NCI-H187 (cell line): ENCODE results near the gene PIK3CB.
"Not testable (repeated sequence)": the region's sequence is repeated elsewhere in the genome, so short reads cannot be mapped to it uniquely, and the experiment has no call there.

Source experiments
- DNase-seq, 2 experiments: peaks; one replicate each; lab custom pipeline; 2025; lab: John Stamatoyannopoulos, UW

PIK3CB gene

DNA sequence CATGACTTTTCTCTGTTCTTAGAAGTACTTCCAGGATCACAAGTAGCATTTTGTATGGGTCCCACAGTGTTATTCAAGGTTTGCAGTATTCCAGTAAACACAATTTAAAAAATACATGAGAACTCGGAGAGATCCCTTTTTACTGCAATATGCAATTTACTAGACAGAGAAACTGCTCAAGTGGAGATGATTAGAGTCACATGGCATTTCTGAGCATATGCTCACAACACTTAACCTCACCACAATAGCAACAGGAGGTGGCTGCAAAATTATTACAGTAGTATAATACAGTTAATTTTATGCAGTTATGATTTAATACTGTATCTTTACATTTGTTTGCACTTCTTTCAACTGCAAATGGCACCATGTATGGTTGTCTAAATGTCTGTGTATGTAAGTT lies 87.5 kb downstream of the PIK3CB start:
- DNase-seq, result no peak

DNA sequence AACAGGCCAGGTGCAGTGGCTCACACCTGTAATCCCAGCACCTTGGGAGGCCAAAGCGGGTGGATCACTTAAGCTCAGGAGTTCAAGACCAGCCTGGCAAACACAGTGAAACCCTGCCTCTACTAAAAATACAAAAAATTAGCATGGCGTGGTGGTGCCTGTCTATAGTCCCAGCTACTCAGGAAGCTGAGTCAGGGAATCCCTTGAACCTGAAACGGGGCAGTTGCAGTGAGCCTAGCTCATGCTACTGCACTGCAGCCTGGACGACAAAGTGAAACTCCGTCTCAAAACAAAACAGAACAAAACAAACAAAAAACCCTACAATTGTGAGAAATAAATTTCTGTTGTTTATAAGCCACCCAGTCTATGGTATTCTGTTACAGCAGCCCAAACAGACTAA lies 94.7 kb downstream of the PIK3CB start:
- no peak for DNase-seq

DNA sequence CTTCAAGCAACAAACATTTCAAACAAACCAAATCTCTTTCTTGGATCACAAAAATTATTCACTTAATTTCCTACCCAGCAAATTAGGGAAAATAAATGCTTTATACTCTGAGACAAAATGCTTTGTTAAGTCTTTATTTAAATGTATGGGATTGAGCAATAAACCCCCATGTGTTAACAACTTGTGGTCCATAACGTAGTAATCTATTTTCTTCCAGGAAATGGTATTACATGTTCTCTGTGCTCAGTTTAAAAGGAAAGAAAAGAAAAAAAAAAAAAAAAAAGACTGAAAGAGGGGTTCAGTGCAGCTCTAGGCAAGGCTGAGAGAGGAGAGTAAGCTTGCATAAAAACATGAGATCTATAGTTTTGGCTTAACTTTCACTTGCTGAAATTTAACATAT lies 102.3 kb downstream of the PIK3CB start:
- DNase-seq, result no peak

DNA sequence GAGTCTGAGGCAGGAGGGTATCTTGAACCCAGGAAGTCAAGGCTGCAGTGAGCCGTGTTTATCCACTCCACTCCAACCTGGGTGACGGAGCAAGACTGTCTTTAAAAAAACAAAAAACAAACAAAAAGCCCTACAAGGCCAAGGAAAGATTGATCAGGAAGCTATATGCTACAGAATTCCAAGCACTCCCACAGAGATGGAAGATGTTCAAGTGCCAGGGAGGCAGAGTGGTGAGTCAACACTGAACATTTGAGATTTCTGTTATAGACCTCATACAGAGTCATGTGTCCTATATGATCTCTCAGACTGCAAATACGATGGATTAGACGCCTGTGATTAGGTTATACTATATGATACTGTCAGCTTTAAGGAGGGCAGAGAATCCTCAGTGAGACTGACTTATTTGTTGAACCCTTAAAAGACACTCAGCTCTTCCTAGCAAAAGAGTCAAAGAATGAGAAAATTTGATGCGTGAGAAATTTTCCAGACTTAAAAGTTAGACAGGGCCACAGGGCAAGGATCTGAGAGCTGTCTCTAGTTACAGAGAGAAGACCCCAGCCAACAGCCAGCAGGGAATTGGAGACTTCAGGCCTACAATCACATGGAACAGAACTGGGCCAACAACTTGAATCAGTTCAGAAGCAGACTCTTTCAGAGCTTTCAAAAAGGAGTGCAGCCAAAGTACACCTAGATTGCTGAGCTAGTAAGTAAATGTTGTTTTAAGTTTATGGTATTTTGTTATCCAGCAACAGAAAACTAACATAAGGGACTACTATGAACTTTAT lies 107.6 kb downstream of the PIK3CB start:
- DNase-seq, result no peak

GRCh38 chr3:138726042-138726441 lies 108.7 kb downstream of the PIK3CB start:
- not testable (repeated sequence) for DNase-seq

GRCh38 chr3:138725116-138725515 lies 109.6 kb downstream of the PIK3CB start:
- DNase-seq, result no peak

GRCh38 chr3:138724443-138724842 lies 110.3 kb downstream of the PIK3CB start:
- DNase-seq, result no peak

DNA sequence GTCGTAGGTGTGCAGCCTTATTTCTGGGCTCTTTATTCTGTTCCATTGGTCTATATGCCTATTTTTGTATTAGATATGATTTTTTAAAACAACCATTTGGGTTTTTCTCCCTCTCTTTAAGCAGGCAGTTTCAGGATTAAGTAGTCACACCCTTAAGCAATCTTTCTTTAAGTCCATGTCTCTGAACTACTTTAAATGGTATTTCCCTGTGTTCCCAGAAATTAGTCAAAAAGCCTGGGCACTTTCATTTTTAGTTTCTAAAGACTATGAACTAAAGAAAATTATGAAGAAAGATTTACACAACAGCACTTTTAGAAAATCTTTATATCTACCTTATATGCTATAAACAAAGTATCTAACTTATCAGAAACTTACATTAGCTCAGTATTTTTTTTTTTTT lies 115.9 kb downstream of the PIK3CB start:
- DNase-seq, result no peak

GRCh38 chr3:138717348-138717747 lies 117.4 kb downstream of the PIK3CB start:
- no peak for DNase-seq

DNA sequence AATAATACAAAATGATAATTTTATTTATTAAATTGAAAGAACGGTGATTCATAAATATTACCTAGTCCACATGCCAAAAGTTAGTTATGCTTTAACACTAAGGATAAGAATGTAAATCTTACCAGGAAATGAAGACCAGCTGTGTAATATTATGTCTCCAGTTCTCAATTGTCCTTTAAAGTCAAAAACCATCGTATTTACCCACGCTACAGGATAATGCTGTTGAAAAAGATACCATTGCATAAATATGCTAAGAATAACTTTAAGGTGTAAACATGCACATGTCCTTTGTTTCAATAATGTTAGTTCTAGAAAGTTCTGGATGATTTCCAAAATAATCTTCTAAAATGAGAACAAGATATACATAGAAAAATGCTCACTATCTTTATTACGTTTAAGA lies 122.6 kb downstream of the PIK3CB start:
- no peak for DNase-seq

GRCh38 chr3:138705675-138706074 lies 129.1 kb downstream of the PIK3CB start:
- DNase-seq, result no peak

- DNase-seq, result no peak
Observed at GRCh38 chr3:138696666-138697370, 137.9 kb downstream of the PIK3CB start.

GRCh38 chr3:138694287-138695007 lies 140.3 kb downstream of the PIK3CB start:
- DNase-seq, result no peak

DNA sequence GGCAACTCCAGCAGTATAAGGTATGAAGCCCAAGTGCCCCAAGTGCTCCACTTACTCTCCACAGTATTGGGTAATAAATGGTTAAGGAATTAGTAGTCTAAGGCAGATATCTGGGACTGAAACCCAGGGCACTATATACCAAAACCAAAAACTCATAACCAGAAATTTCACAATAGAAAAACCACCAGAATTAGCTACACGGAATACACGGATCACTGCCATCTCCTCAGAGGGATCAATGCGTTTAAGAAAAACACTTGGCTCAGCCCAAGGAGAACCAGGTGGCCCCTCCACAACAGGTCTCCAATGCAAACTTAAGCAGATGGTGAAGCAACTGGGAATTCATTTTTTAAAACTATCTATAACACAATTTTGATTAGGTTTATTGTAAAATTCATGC lies 142.6 kb downstream of the PIK3CB start:
- DNase-seq, result no peak

DNA sequence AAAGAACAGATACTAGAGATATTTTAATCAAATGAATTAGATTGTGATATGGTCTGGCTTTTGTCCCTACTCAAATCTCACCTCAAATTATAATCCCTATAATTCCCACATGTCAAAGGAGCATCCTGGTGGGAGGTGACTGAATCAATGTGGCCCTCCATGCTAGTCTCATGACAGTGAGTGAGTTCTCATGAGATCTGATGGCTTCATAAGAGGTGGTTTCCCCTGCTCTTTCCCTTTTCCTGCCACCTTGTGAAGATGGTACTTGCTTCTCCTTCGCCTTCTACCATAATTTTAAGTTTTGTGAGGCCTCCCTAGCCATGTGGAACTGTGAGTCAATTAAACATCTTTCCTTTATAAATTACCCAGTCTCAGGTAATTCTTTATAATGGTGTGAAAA lies 143.4 kb downstream of the PIK3CB start:
- no peak for DNase-seq

- DNase-seq, result no peak
Observed at GRCh38 chr3:138690036-138690435, 144.7 kb downstream of the PIK3CB start.

GRCh38 chr3:138688871-138689299 lies 145.8 kb downstream of the PIK3CB start:
- DNase-seq, result no peak

DNA sequence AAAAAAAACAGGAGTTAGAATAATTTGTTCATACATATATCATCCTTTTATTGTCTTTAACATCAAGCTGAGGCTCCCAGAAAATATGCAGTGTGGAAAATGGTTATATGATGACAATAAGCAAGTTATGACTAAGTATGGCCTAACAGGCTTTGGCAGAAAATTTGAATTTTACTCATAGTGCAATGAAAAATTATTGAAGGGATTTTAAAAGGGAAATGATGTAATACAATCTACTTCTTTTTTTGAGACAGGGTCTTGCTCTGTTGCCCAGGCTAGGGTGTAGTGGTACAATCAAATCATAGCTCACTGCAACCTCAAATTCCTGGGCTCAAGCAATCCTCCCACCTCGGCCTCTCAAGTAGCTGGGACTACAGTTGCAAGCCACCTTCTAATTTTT lies 147.5 kb downstream of the PIK3CB start:
- DNase-seq, result no peak

- no peak for DNase-seq
Observed at GRCh38 chr3:138686771-138687221, 147.9 kb downstream of the PIK3CB start.

DNA sequence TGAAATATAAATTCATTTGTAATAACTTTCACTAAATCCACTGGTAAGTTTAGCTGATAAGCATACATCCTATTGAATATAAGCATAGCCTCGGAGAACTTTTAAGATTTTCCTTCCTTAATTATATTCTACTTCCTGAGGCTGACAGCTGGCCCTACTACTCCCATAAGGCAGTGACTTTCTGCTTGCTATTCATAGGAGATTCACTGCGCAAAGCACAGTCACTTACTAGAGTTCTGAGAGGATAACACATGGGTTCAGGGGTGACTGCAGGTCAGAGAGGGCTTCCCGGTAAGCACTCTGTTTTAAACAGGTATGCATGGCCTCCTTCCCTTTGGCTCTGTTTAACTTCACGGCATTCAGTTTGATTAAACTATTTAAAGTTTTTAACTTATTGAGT lies 150.3 kb downstream of the PIK3CB start:
- DNase-seq, result no peak

DNA sequence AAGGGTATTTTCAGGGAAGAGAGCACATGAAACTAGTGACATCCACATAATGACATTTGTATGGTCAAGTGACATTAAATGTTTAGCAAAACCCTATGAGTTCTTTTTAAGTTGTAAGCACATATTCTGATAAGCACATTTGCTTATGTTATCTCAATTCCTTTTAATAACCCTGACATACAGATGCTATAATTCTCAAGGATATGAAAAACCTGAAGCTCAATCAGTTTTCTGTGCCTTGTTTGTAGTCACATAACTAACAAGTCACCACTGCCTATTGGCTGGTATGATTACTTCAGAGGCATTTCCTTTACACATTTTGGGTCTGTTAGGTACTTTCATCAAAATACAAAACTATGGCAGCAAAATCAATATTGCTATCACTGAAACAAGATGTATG lies 152.1 kb downstream of the PIK3CB start:
- no peak for DNase-seq

DNA sequence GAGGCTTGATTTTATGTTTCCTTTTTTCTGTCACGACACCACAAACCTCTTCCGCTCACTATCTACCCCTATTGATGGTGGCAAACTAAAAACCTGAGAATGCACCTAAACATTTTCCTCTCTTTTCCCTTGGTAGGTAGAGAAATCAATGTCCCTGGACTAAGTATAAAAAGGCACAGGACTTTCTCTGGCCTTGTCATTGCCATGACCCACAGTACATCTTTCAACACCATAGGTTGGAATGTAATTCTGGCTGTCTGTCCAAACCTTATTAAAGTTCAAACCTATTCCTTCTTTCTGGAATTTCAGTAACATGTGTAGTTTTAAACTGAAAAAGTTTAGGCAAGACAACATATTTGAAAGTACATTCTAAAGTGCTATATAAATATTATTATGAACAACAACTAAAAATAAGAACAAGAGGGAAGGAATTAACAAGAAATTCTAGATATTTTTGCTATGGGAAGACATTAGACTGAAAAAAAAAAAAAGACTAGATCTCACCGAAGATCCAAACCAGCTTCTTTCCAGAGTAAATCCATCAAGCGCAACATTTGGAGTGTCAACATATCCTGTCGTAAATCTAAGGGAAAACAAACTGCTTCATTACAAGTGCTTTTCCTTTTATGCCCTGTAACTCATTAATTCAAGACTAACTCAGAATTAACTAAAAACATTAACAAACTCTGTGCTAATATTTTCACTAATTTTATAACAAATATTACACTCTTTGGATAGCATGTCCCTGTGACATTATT lies 153.1 kb downstream of the PIK3CB start:
- DNase-seq, result no peak
